ENCODE data around the gene SLK.

DNA sequence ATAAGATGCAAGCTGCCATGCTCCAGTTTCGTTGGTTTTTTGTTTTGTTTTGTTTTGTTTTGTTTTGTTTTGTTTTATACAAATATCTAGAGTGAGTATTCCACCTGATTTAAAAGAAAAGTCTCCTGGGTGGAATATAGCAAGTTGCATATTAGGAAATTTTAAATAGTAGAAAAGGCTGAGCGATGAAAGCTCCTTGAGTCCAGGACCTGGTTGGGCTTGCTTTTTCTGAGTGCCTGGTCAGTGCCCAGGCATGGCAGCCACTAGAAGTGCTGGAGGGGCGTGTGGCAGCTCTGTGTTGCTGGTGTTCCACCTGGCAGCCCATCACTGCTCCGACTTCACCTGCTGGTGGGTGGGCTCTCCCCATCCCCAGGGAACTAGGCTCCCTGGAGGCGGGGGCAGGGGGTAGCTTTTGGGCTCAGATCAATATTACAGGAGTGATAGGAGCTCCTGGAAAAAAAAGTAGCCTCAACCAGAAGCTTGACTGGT lies 110.8 kb downstream of the SLK start:
- TF ChIP-seq JUNB (IDR thresholded peaks at IDR 0.05) (no peak), CTCF (IDR thresholded peaks at IDR 0.05) (no peak), RARB (CRISPR knock-in tag; IDR thresholded peaks at IDR 0.05) (no peak)

Measured in A549 (cell line).